Measurements from ENCODE around the gene PIMREG. TPM values are rescaled to one million over a fixed set of nuclear protein-coding genes. Genes with fewer than 3 reads are reported as not detected.

PIMREG gene
- total RNA-seq, 2 donors from 2014 or later, result 3.9 to 9.2 TPM

DNA sequence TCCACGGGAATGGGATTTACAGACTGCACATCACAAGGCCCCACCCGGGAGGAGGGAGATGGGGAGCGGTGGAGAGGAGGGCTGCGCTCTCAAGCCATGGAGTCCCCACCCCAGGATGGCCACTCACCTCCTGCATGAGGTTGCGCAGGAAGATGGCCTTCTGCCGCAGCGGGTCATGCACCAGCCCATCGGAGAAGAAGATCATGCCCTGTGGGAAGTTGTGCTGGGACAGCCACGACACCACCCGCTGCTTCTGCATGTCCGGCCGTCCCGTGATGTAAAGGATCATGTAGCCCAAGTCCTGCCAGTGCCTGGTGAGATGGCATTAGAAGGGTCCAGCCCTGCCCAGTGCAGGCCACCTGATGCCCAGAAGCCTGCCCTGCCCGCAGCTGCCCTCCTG, 17.0 kb downstream of the PIMREG start:
- Mint-ChIP-seq H3K36me3 (no peaks in the 10 kb centered on the region), H3K4me3 (no peak overlapping the region), H3K9me3 (no peaks in the 10 kb centered on the region), H3K4me1 (ENCODE audit: low read depth in 2 of 2) (peaks cover 10 to 16% of the 10 kb centered on the region in 2 donors), H3K27me3 (peaks cover 11 to 24% of the 10 kb centered on the region in 2 donors), H3K27ac (no peak overlapping the region)
- DNase-seq (ENCODE audit: low spot score) (peak; percentile 58), ATAC-seq (no peak)

DNA sequence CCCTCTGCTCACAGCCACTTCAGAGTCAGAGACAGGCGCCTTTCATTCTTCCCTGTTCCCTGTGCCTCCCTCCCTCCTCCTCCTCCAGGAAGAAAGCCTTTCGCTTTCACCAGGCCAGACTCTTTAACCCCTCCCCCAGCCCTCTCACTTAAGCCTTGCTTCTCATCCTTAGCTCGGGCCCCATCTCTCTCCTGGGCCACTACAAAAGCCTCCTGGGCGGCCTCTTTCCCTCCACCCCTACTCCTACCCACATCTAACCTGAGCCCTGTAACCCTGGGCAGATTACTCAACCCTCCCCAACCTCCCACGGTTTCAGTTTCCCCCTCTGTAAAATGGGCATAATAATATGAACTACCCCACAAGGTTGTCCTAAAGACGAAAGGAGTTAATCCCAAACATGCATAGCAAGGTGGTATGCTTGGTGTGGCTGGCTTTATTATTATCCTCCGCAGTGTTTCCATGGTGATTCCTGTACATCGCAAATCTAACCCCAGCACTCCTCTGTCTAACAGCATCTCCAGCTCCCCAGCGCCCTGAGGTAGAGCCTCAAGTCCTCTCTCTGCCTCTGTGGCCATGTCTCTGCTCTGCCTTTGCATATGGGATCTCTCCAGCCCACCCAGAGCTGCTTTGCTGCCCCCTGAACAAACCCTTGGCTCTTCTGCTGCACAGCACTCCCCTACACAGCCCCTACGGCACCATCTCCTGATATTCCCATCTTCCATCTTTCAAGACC, 17.7 kb downstream of the PIMREG start:
- Mint-ChIP-seq H3K36me3 (no peaks in the 10 kb centered on the region), H3K27me3 (peaks cover 6 to 20% of the 10 kb centered on the region in 2 donors), H3K4me3 (no peak overlapping the region), H3K27ac (no peak overlapping the region), H3K4me1 (ENCODE audit: low read depth in 2 of 2) (peaks cover 3 to 9% of the 10 kb centered on the region in 2 donors), H3K9me3 (no peaks in the 10 kb centered on the region)
- DNase-seq (ENCODE audit: low spot score) (no peak), ATAC-seq (no peak)

DNA sequence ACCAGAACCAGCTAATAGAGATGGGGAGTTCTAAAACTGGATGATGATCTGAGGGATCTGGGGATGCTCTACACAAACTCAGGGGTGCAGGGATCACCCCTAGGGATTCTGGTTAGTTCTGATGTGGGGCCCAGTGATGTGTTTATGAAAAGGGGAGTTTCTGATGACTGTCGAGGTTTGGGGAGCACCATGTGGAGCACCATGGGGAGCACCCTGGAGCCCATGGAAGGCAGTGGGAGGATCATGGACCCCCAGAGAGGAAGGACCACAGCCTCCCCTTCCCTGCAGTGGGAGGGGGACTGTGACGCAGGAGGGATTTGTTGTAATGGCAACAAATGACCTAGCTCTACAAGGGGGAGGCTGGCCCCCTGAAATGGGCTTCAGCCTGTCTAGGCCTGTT, 18.4 kb downstream of the PIMREG start:
- no peaks in the 10 kb centered on the region for H3K36me3 Mint-ChIP-seq
- no peak overlapping the region for H3K27ac Mint-ChIP-seq
- DNase-seq (ENCODE audit: low spot score) (no peak), ATAC-seq (no peak)
- peaks cover 0 to 5% of the 10 kb centered on the region in 2 donors for H3K4me1 Mint-ChIP-seq (ENCODE audit: low read depth in 2 of 2)
- H3K4me3 Mint-ChIP-seq, result no peak overlapping the region
- peaks cover 6 to 16% of the 10 kb centered on the region in 2 donors for H3K27me3 Mint-ChIP-seq
- H3K9me3 Mint-ChIP-seq, result no peaks in the 10 kb centered on the region

DNA sequence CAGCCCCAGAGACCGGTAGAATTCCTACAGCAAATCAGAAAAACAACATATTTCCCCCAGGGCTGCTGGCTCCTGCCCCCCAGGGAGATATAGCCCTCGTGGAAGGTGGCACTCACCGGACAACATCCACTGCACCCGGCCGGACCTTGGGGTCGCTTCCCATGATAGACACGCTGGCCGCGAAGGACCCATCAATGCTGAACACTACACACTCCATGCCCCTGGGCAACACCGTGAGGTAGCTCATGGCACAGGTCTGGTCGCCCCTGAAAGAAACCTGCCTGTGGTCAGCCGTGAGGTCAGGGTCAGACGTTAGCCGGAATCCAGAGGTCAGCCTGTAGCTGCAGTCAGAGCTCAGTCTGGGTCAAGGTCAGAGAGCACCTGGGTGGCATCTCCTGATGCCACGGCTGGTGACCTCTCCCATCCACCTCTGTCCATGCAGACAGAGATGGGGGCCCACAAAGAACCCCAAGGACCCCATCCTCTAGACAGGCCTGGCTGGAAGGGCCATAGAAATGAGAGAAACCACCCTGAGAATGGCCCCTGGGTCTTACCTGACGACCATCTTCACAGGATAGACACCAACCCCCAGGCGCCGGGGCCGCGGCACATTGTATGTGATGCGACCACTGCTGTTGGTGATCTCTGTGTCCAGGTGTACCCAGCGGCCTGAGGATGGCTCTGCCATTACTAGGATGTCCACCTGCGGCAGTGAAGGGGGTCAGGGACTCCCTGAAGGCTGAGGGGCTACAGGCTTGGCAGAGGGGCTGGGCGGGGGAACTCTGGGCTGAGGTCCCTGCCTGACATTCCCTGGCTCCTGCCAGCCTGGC, 19.6 kb downstream of the PIMREG start:
- no peaks in the 10 kb centered on the region for H3K36me3 Mint-ChIP-seq
- no peaks in the 10 kb centered on the region for H3K9me3 Mint-ChIP-seq
- H3K27me3 Mint-ChIP-seq, result peaks cover 6 to 22% of the 10 kb centered on the region in 2 donors
- ATAC-seq, result no peak
- H3K4me1 Mint-ChIP-seq (ENCODE audit: low read depth in 2 of 2), result peaks cover 0 to 5% of the 10 kb centered on the region in 2 donors
- H3K27ac Mint-ChIP-seq, result no peak overlapping the region
- no peak overlapping the region for H3K4me3 Mint-ChIP-seq
- DNase-seq (ENCODE audit: low spot score), result peak; percentile 34

DNA sequence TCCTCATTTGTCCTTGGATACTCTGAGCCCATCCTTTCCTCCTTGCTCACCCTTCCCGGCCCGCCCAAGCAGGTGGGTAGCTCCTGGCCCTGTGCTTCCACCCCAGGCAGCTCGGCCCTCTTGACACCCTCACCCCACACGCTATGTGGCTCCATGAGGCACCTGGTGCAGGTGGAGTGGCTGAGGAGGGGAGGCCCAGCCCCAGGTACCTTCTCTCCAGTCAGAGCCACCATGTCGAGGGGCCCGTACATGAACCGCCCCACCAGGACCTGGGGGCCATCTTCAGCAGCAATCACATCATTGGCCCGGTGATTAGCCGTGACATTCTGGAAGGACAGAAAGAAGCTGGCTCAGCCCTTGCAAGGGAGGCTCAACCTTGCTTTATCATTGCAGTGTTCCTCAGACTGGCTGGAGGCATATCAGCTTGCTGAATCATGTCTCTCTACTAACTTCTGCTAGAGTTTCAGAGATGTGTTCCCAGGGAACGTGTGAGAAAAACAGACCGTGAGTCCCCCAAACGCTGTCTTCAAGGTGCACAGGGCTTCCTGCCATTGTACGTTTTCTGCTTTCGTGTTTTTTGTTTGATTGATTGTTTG, 20.3 kb downstream of the PIMREG start:
- H3K4me3 Mint-ChIP-seq, result no peak overlapping the region

DNA sequence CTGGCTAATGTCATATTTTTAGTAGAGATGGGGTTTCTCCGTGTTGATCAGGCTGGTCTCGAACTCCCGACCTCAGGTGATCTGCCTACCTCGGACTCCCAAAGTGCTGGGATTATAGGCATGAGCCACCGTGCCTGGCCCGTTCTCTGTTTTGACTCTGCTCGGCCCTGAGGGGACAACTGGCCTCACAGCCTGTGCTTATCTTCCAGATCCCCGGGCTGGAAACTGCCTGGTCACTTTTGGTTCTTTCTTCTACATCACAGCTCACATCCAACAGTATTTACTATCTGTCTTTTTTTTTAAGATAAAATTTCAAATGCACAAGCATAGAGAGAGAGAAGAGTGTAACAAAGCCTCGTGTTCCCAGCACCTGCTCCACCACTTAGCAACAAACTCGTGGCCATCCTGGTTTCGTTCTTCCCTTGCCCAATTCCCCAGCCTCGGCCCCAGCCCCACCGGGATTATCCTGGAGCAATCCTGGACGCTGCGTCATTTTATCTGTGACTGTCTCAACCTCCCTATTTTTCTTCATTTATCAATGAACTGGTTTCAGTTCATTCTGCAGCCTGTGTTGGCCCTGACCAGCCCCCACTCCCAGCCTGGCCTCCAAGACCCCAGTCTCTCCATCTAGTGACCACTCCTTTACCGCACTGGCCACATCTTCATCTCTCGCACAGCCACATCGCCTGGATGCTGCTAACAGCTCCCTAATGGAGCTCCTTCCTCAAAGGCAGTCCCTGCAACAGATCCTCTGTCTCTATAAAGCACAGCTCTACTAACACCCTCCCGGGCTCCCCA, 21.1 kb downstream of the PIMREG start:
- H3K4me1 Mint-ChIP-seq (ENCODE audit: low read depth in 2 of 2), result peaks cover 0 to under 1% of the 10 kb centered on the region in 2 donors
- ATAC-seq, result no peak
- no peaks in the 10 kb centered on the region for H3K9me3 Mint-ChIP-seq
- peaks cover 8 to 25% of the 10 kb centered on the region in 2 donors for H3K27me3 Mint-ChIP-seq
- DNase-seq (ENCODE audit: low spot score), result no peak
- H3K4me3 Mint-ChIP-seq, result no peak overlapping the region
- H3K27ac Mint-ChIP-seq, result no peak overlapping the region
- H3K36me3 Mint-ChIP-seq, result no peaks in the 10 kb centered on the region

More for the DNA sequence above, 20.3 kb downstream of the PIMREG start:
- peaks cover 8 to 25% of the 10 kb centered on the region in 2 donors for H3K27me3 Mint-ChIP-seq
- H3K9me3 Mint-ChIP-seq, result no peaks in the 10 kb centered on the region
- ATAC-seq (no peak), DNase-seq (ENCODE audit: low spot score) (no peak)
- no peaks in the 10 kb centered on the region for H3K36me3 Mint-ChIP-seq
- H3K27ac Mint-ChIP-seq, result no peak overlapping the region
- peaks cover 0 to 5% of the 10 kb centered on the region in 2 donors for H3K4me1 Mint-ChIP-seq (ENCODE audit: low read depth in 2 of 2)

DNA sequence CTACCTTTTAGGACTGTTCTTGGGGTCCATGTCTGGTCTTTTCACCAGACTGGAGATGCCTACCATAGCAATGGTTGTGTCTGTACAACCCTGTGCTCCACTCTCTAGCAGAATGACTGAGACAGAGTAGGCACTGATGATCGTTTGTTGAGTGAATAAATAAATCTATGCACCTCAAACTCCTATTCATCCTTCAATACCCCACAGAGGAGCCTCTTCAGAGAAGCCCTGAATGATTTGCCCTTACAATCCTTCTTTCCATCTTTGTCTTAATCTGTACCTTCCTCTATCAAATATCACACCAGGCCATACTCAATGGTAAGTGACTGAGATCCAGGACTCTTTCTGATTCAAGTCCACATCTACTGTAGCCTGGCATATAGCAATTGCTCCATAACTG, 23.3 kb downstream of the PIMREG start:
- peaks cover 8 to 19% of the 10 kb centered on the region in 2 donors for H3K27me3 Mint-ChIP-seq
- H3K27ac Mint-ChIP-seq, result no peak overlapping the region
- no peak overlapping the region for H3K4me3 Mint-ChIP-seq
- no peaks in the 10 kb centered on the region for H3K9me3 Mint-ChIP-seq
- no peaks in the 10 kb centered on the region for H3K4me1 Mint-ChIP-seq (ENCODE audit: low read depth in 2 of 2)
- H3K36me3 Mint-ChIP-seq, result no peaks in the 10 kb centered on the region
- DNase-seq (ENCODE audit: low spot score) (no peak), ATAC-seq (no peak)

DNA sequence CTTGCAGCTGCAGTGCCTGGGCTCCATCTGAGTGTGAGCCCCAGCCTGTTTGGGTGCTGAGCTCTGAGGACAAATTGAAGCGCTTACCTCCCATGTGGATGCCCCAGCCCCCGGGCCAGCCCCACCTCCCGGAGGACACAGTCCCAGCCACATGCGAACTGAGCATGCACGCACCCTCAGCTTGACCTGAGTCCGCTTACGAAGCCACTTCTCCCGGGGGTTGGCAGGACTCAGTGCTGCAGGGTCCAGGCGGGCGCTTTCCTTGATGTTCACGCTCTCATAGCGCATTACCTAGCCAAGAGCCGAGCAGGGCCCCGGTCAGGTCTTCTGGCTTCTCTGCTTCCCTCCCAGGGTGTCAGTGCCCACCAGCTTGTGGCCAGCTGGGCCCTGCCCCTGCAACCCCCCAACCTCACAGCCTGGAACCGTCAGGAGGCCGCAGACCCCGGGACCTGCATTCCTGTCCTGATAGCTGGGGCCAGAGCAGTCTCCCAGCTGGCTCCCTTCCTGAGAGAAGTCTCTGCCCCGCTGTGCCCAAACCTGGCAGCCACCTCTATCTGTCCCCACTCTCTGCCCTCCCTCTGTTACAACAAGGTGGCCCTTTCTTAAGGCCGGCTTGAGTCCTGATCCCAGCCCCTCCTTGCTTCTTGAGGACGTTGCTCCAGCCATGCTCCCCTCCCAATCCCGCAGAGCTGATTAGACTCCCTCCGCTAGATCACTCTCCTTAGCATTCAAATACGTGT, 24.0 kb downstream of the PIMREG start:
- H3K36me3 Mint-ChIP-seq, result no peaks in the 10 kb centered on the region
- H3K4me1 Mint-ChIP-seq (ENCODE audit: low read depth in 2 of 2), result peaks cover 0 to 3% of the 10 kb centered on the region in 2 donors
- ATAC-seq (peak in 1 of 2 donors; percentile 20), DNase-seq (ENCODE audit: low spot score) (no peak)
- H3K27me3 Mint-ChIP-seq, result peaks cover 10 to 17% of the 10 kb centered on the region in 2 donors
- no peaks in the 10 kb centered on the region for H3K9me3 Mint-ChIP-seq
- H3K27ac Mint-ChIP-seq, result no peak overlapping the region
- H3K4me3 Mint-ChIP-seq, result no peak overlapping the region

DNA sequence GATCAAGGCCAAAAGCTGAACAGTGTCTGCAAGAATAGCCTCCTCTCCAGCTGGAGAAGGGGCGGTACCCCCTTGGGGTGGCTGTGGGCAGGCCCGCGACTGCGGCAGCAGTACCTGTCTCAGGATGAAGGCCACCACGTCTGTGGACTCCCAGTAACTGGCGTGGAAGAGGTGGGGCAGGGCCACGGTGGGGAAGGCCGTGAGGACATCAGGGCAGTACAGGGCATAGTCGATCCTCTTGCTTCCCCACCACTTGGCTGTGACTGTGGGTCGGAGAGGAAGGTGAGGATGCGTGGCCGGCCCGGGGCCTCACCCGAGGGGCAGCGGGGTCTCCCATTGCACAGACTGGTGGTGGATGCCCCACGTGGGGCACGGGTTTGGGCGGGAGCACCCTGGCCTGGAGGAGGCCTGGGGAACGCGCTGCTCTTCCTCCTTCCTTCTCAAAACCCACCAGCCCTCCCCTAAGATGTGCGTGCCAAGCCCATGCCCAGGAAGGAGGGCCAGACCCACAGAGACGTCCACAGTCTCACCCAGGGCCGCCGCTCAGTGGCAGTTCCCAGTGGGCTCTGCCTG, 26.0 kb downstream of the PIMREG start:
- Mint-ChIP-seq H3K4me1 (ENCODE audit: low read depth in 2 of 2) (peaks cover 0 to 4% of the 10 kb centered on the region in 2 donors), H3K36me3 (no peaks in the 10 kb centered on the region), H3K27ac (no peak overlapping the region), H3K9me3 (no peaks in the 10 kb centered on the region), H3K4me3 (no peak overlapping the region), H3K27me3 (peaks cover 10 to 17% of the 10 kb centered on the region in 2 donors)
- ATAC-seq, result no peak
- no peak for DNase-seq (ENCODE audit: low spot score)

DNA sequence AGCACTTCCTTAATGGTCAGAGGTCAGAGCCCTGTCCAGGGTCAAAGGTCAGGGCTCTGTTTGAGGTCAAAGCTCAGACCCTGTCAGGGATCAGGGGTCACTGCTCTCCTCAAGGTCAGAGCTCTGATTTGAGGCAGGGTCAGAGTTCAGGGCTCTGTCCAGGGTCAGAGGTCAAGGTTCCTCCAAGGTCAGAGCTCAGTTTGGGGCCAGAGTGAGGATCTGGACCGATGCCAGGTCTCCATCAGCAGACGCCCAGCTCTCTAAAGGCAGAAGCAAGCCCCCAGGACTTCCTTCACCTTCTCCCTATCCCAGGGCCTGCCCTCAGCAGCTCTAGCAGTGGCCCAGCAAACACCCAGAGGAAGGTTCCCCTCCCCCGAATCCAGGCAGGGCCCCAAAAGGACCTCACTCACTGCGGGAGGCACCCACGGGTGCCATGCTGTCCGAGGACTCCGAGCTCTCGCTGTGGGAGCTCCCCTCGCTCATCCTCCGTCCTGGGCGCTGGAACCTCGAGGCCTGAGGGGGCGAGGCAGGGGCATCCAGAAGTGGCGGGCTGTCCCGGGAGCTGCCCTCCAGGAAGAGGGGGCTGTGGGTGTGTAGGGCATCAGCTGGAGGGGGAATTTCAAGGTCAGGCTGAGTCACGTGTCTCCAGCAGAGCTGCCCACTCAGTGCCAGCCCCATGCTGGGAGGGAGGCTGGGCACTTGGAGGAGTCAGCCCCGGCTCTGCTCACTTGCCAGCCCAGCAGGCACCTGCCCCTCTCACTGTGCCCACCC, 26.7 kb downstream of the PIMREG start:
- H3K27ac Mint-ChIP-seq, result no peak overlapping the region
- peaks cover 0 to 4% of the 10 kb centered on the region in 2 donors for H3K4me1 Mint-ChIP-seq (ENCODE audit: low read depth in 2 of 2)
- H3K27me3 Mint-ChIP-seq, result peaks cover 7 to 14% of the 10 kb centered on the region in 2 donors
- DNase-seq (ENCODE audit: low spot score) (no peak), ATAC-seq (no peak)
- no peak overlapping the region for H3K4me3 Mint-ChIP-seq
- no peaks in the 10 kb centered on the region for H3K9me3 Mint-ChIP-seq
- no peaks in the 10 kb centered on the region for H3K36me3 Mint-ChIP-seq

DNA sequence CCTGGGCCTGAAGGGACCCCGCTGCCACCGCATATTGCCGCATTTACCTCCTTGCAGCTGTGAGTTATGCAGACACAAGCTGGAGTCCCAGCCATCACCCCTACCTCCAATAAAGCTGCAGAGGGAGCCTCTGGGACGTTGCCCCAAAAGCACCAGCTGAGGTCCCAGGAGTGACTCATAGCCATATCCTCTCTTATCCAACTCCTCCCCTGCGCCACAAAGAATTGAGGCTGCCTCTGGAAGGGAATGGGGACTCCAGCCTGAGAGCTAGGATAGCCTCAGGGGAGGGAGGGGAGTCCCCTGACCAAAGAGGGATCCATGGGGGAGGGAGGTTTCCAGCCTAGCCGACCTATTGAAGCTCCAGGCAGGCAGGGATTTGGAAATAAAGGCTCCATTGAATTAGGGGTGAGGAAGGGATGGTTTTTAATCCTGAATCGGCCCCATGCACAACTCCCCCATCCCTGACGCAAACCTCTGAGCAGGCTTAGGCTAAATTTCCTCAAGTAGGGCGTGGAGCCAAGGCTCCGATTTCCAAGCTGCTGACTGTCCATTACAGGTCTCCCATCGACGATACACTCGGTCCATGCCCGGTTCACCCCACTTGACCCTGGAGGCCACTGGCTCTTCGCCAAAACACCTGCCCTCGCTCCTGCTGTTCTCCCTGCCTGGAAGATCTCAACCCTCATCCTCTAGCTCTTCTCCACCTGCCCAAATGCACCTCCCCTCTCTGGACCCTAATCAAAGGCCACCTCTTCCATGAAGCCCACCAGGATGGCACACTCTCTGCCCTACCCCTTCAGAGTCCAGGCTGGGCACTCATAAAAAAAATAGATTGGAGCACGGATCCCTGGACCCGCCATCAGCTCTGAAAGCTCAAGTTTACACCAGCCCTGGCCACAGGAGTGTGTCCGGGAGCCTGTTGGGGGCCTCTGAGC, 27.5 kb downstream of the PIMREG start:
- peaks cover 0 to 4% of the 10 kb centered on the region in 2 donors for H3K4me1 Mint-ChIP-seq (ENCODE audit: low read depth in 2 of 2)
- H3K36me3 Mint-ChIP-seq, result no peaks in the 10 kb centered on the region
- DNase-seq (ENCODE audit: low spot score) (no peak), ATAC-seq (no peak)
- H3K4me3 Mint-ChIP-seq, result no peak overlapping the region
- peaks cover 4 to 9% of the 10 kb centered on the region in 2 donors for H3K27me3 Mint-ChIP-seq
- no peak overlapping the region for H3K27ac Mint-ChIP-seq
- H3K9me3 Mint-ChIP-seq, result no peaks in the 10 kb centered on the region

Data from natural killer cell treated with Interleukin-12 subunit alpha and Interleukin-12 subunit beta and Interleukin-15 and Interleukin-18, amount 100 ng/mL, for 72 hours (primary cell).